Mammary epithelial cell (primary cell): ENCODE results near the gene SUPT4H1.
A peak's percentile ranks its signal among the peaks of the same experiment; 100 is the strongest.

Source experiments
- EZH2 ChIP-seq: IDR thresholded peaks from 2 replicates; pipeline ENCODE4 v1.6.1; 2012; ENCODE audit warnings: low read length, inconsistent platforms, borderline replicate concordance
- TF ChIP-seq, protein P1 (sequence below), 2 donors: IDR thresholded peaks in 1 of 2; conservative IDR thresholded peaks in 1 of 2; 2 replicates each; pipeline ENCODE4 v1.5.1; 2011 to 2012; ENCODE audit warnings: inconsistent platforms in 2 of 2, low read length in 2 of 2, mild to moderate bottlenecking in 2 of 2, control low read depth in 1 of 2, low read depth in 1 of 2; ENCODE audit not compliant: insufficient read depth in 1 of 2; ENCODE audit errors: extremely low read depth in 1 of 2

GRCh38 chr17:58351831-58352595 lies at the start of gene SUPT4H1:
- TF ChIP-seq, protein P1, sequence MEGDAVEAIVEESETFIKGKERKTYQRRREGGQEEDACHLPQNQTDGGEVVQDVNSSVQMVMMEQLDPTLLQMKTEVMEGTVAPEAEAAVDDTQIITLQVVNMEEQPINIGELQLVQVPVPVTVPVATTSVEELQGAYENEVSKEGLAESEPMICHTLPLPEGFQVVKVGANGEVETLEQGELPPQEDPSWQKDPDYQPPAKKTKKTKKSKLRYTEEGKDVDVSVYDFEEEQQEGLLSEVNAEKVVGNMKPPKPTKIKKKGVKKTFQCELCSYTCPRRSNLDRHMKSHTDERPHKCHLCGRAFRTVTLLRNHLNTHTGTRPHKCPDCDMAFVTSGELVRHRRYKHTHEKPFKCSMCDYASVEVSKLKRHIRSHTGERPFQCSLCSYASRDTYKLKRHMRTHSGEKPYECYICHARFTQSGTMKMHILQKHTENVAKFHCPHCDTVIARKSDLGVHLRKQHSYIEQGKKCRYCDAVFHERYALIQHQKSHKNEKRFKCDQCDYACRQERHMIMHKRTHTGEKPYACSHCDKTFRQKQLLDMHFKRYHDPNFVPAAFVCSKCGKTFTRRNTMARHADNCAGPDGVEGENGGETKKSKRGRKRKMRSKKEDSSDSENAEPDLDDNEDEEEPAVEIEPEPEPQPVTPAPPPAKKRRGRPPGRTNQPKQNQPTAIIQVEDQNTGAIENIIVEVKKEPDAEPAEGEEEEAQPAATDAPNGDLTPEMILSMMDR (conservative IDR thresholded peaks at IDR 0.05 in 1 of 2, IDR thresholded peaks at IDR 0.05 in 1 of 2; ENCODE audit: extremely low read depth in 1 of 2, insufficient read depth in 1 of 2, low read depth in 1 of 2, low read length in 2 of 2): peak in 1 of 2 donors; percentile 1
- no peak for TF ChIP-seq EZH2
